Ovary (tissue), 9 donors: Measurements from ENCODE around the gene MXD3. TPM values are rescaled to one million over a fixed set of nuclear protein-coding genes. Genes with fewer than 3 reads are reported as not detected.
A peak's percentile ranks its signal among the peaks of the same experiment; 100 is the strongest.
"Not testable (repeated sequence)": the region's sequence is repeated elsewhere in the genome, so short reads cannot be mapped to it uniquely, and the experiment has no call there.

Source experiments
- DNase-seq, 5 donors: peaks; one replicate each; pipeline ENCODE4 v3.0.0-alpha.2; 2019 to 2020
- H3K27ac ChIP-seq, 2 donors: fragments of 200-600 bp; one replicate each; pipeline versions ENCODE4 v1.5.1 to v1.8.0; 2019 to 2022
- H3K27me3 ChIP-seq: fragments of 200-600 bp; one replicate; pipeline ENCODE4 v1.8.0; 2022
- H3K36me3 ChIP-seq: fragments of 200-600 bp; sonication (generic); one replicate; pipeline ENCODE4 v1.5.1; 2019
- H3K4me1 ChIP-seq: one replicate; pipeline ENCODE4 v1.8.1; 2013; ENCODE audit warnings: mild to moderate bottlenecking, moderate library complexity; ENCODE audit not compliant: insufficient read depth
- H3K4me3 ChIP-seq: fragments of 200-600 bp; sonication (generic); one replicate; pipeline ENCODE4 v1.5.1; 2017
- H3K9me3 ChIP-seq, 2 donors: fragments of 200-600 bp in 1 of 2; sonication (generic) in 1 of 2; one replicate each; pipeline versions ENCODE4 v1.5.1 to v1.8.1; 2013 to 2019; ENCODE audit warnings: mild to moderate bottlenecking in 1 of 2, moderate library complexity in 1 of 2
- EP300 ChIP-seq: sonication (generic); formaldehyde crosslinking; IDR thresholded peaks from one replicate; pipeline ENCODE4 v1.6.1; 2017; ENCODE audit warnings: antibody characterized with exemption
- POLR2A ChIP-seq: fragments of 450-650 bp; IDR thresholded peaks from one replicate; pipeline ENCODE4 v1.6.1; 2017; ENCODE audit warnings: antibody characterized with exemption, mild to moderate bottlenecking, moderate library complexity
- WGBS, 3 donors: extraction: QIAGEN DNeasy Blood & Tissue Kit in 1 of 3; methylation state at CpG; one replicate each; pipeline versions ENCODE4 v1.1.5 to v1.1.7; 2013 to 2017; 5-methylcytosine and 5-hydroxymethylcytosine counted together
- intact Hi-C, 4 donors: fragments of 100-400 bp; cut with DNase I; formaldehyde crosslinking; loops; one replicate each; pipeline versions ENCODE4 v1.11.0 to v1.15.1; 2022 to 2023
- polyA plus RNA-seq, 2 donors: library from polyadenylated mRNA; stranded (reverse); fragments of 200-250 nt in 1 of 2; fragments of 350-450 nt in 1 of 2; fragmentation: Illumina TruSeq in 1 of 2; extraction: RNeasy Lipid Tissue Mini Kit (QIAGEN cat#74804) in 1 of 2; gene quantifications; one replicate each; pipeline ENCODE4 v1.2.3, GENCODE V29; 2013 to 2014
- total RNA-seq, 7 donors: library from RNA; depleted of rRNA in 2 of 7; stranded (reverse); fragments of >200 nt in 2 of 7; fragmentation: NEBNext Ultra II Directional in 3 of 7; extraction: Animal tissue kit (Norgen Biotek cat#: 25700) in 3 of 7; gene quantifications; one replicate each; pipeline versions ENCODE4 v1.1.0 to v1.2.4, GENCODE V29; 2016 to 2023
- TF ChIP-seq, protein P1 (sequence below), 3 donors: fragments of 450-650 bp in 2 of 3; fragments of 200-600 bp in 1 of 3; IDR thresholded peaks; one replicate each; pipeline versions ENCODE4 v1.5.1 to v1.8.0; 2016 to 2022; ENCODE audit warnings: antibody characterized with exemption in 3 of 3, mild to moderate bottlenecking in 1 of 3
- donor health status: DM: no; HTN: no; CAD: no; lungs with moderate emphysema.
- donor health status: DM: no; HTN: no; CAD: no.
- donor health status: Bipolar disorder and iron deficiency.
- donor health status: DM: yes; HTN: yes; CAD: no.
- donor health status: DM: no; HTN: no; CAD: no.
- donor health status: DM: yes; HTN: yes; CAD: no.

MXD3 gene
- total and polyA plus RNA-seq, 9 donors: 0.30 to 9.8 (median 6.0) TPM

DNA sequence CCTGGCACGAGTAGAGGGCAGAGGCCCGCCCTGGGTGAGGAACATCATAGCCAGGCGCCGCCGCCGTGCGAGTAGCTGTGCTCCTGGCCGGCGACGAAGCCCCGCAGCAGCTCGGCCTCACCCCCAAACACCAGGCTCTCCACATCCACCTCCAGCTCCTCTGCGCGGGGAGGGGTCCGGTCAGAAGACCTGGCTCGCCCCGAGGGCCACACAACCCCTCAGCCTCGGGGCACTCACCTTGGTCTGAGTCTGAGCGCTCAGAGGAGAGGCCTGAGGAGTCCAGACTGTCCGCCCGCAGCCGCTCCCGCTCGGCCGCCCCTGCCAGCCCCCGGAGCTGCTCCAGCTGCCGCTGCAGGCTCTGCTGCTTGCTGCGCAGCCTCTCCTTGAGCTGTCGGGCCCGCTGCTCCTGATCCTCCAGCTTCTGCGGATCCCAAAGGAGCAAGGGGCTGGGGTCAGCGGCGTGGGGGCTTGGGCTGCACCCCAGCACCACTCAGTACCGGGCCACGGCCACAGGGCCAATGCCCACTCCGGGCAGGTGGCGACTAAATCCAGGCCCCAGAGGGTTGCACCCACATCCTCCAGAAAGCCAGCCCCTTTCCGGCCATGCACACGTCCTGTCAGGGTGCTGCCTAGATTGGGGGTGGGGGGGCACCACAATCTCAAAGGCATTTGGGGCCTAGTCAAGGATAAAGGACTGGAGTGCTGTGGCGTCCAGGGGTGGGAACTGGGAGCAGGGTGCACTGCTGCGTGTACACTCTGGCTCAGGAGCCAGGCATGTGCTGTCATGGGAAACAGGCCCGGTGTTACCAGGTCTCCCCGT lies 3.9 kb downstream of the MXD3 start:
- Histone ChIP-seq H3K4me3 (no peak overlapping the region), H3K9me3 (no peaks in the 10 kb centered on the region), H3K27ac (no peak overlapping the region), H3K27me3 (no peaks in the 10 kb centered on the region), H3K4me1 (peaks cover 11% of the 10 kb centered on the region), H3K36me3 (no peaks in the 10 kb centered on the region)
- no peak for TF ChIP-seq POLR2A
- TF ChIP-seq, protein P1, sequence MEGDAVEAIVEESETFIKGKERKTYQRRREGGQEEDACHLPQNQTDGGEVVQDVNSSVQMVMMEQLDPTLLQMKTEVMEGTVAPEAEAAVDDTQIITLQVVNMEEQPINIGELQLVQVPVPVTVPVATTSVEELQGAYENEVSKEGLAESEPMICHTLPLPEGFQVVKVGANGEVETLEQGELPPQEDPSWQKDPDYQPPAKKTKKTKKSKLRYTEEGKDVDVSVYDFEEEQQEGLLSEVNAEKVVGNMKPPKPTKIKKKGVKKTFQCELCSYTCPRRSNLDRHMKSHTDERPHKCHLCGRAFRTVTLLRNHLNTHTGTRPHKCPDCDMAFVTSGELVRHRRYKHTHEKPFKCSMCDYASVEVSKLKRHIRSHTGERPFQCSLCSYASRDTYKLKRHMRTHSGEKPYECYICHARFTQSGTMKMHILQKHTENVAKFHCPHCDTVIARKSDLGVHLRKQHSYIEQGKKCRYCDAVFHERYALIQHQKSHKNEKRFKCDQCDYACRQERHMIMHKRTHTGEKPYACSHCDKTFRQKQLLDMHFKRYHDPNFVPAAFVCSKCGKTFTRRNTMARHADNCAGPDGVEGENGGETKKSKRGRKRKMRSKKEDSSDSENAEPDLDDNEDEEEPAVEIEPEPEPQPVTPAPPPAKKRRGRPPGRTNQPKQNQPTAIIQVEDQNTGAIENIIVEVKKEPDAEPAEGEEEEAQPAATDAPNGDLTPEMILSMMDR (IDR thresholded peaks at IDR 0.05): no peak
- TF ChIP-seq EP300: no peak
- intact Hi-C loops: loop anchor here in 3 of 4 donors (10.0 kb wide), 1 partner anchor 193 kb away; no protein-coding TSS in a partner anchor
- no peak for DNase-seq
- 76 to 84% (median 78%) methylated on average over 31 to 43 of the region's 43 CpGs for WGBS, 3 donors

DNA sequence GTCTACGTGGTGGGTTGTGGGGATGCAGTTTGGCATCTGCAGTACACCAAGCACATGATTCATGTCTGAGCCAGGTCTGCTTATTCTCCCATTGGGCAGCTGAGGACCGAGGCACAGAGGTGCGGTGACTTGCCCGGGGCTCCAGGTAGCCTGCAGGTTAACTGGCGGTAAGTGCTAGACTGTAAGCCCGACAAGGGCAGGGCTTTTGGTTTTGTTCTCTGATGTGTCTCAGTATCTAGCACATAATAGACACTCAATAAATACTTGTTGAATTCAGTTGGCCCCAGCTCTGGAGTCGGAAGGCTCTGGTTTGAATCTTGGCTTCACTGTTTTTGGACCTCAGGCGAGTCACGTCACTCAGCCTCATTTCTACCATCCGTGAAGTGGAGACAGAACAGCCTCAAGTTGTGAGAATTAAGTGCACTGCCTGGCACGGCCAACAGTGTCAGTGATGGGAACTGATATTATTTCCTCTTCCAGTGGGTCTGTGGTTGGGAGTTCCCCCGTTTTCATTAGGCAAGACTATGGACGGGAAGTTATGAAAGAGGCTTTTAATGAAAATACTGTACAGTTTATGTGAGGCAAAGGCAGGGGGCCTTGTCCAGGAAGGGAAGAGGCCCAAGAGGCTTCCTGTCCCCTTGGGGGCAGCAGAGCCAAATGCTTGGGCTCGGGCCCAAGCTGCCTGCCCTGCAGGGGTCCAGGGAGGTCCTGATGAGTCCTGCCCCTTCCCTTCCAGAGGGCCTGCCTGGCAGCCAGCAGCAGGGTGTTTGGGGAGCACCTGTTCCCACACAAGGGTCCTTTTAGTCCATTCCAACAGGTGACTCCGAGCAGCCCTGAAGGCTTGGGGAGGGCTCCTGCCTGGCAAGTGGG lies 4.8 kb downstream of the MXD3 start:
- intact Hi-C loops: loop anchor here in 3 of 4 donors (10.0 kb wide), 1 partner anchor 192 kb away; no protein-coding TSS in a partner anchor
- Histone ChIP-seq H3K27ac (no peak overlapping the region), H3K27me3 (no peaks in the 10 kb centered on the region), H3K36me3 (no peaks in the 10 kb centered on the region), H3K9me3 (no peaks in the 10 kb centered on the region), H3K4me3 (no peak overlapping the region), H3K4me1 (peaks cover 12% of the 10 kb centered on the region)
- 76 to 79% (median 76%) methylated on average over 15 of the region's 15 CpGs for WGBS, 3 donors
- no peak for DNase-seq
- TF ChIP-seq, protein P1 (IDR thresholded peaks at IDR 0.05): no peak
- TF ChIP-seq EP300 (no peak), POLR2A (no peak)

DNA sequence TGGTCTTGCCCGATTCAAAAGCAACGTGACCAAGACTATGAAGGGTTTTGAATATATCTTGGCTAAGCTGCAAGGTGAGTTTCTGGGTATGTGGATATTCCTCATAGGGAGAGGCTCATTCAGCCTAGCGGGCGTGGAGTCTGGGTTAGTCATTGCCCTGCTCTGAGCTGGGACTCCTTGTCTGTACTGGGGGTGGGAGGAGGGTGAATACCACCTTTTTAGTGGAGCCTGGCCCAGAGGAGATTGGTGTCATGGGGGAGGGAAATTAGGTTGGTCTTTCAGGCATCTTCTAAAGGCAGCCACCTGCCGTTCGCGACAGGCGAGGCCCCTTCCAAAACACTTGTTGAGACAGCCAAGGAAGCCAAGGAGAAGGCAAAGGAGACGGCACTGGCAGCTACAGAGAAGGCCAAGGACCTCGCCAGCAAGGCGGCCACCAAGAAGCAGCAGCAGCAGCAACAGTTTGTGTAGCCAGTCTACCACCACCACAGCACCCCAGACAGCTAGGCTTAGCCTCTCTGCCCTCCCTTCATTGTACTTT lies 5.5 kb downstream of the MXD3 start:
- intact Hi-C loops: loop anchor here in 3 of 4 donors (10.0 kb wide), 1 partner anchor 191 kb away; no protein-coding TSS in a partner anchor
- H3K9me3 ChIP-seq, DNase-seq, H3K4me3 ChIP-seq, H3K27ac ChIP-seq, H3K36me3 ChIP-seq, H3K27me3 ChIP-seq: not testable (repeated sequence)
- WGBS, 3 donors: 74 to 83% (median 77%) methylated on average over 11 of the region's 11 CpGs
- H3K4me1 ChIP-seq: peaks cover 12% of the 10 kb centered on the region

DNA sequence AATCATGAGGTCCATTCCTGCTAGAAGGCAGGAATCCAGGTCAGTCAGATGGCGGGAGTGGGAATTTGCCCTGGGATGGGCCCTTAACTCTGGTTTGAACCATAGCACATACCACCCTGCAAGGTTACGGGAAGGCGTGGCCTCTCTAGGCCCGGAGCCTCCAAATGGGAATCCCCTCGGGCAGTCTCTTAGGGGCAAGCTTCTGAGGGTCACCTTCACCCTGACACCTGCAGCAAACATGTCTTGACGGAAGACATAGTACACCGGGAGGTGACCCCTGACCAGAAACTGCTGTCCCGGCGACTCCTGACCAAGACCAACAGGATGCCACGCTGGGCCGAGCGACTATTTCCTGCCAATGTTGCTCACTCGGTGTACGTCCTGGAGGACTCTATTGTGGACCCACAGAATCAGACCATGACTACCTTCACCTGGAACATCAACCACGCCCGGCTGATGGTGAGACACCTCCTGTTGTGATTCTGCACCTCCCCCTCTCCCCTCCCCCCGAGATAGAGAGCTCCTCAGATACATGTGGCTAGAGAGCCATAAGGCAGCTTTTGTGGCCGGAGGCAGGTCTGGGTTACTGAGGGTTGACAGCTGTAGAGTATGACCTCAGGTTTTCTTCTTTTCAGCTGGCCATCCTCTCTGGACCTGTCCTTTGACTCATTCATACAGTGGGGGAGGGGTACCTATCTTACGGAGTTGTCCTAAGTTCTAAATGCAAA lies 7.1 kb downstream of the MXD3 start:
- Histone ChIP-seq H3K36me3 (no peaks in the 10 kb centered on the region), H3K27ac (peak overlapping the region in 1 of 2 donors; percentile 0), H3K4me3 (peak overlapping the region; percentile 90), H3K4me1 (peaks cover 16% of the 10 kb centered on the region), H3K9me3 (no peaks in the 10 kb centered on the region), H3K27me3 (no peaks in the 10 kb centered on the region)
- TF ChIP-seq POLR2A (no peak), EP300 (no peak)
- TF ChIP-seq, protein P1 (IDR thresholded peaks at IDR 0.05): no peak
- DNase-seq: no peak
- intact Hi-C loops: loop anchor here in 3 of 4 donors (10.0 kb wide), 1 partner anchor 190 kb away; no protein-coding TSS in a partner anchor
- 18 to 33% (median 25%) methylated on average over 17 to 19 of the region's 19 CpGs for WGBS, 3 donors
